AG09309 (cell line): ENCODE data around the gene GPATCH8.

ENCODE experiments used
- DNase-seq: peaks from one replicate; pipeline ENCODE4 v3.0.0-alpha.2; 2010; ENCODE audit warnings: low read depth
- H3K4me3 ChIP-seq: 2 replicates; pipeline ENCODE4 v1.5.1; 2011; ENCODE audit warnings: mild to moderate bottlenecking, low read depth, low read length, moderate library complexity; ENCODE audit not compliant: control insufficient read depth
- TF ChIP-seq, protein P1 (sequence below): IDR thresholded peaks from 2 replicates; pipeline ENCODE4 v1.5.1; 2011; ENCODE audit warnings: mild to moderate bottlenecking, low read depth, low read length, inconsistent platforms; ENCODE audit not compliant: insufficient read depth, control insufficient read depth; ENCODE audit errors: missing control alignments

Gene GPATCH8

DNA sequence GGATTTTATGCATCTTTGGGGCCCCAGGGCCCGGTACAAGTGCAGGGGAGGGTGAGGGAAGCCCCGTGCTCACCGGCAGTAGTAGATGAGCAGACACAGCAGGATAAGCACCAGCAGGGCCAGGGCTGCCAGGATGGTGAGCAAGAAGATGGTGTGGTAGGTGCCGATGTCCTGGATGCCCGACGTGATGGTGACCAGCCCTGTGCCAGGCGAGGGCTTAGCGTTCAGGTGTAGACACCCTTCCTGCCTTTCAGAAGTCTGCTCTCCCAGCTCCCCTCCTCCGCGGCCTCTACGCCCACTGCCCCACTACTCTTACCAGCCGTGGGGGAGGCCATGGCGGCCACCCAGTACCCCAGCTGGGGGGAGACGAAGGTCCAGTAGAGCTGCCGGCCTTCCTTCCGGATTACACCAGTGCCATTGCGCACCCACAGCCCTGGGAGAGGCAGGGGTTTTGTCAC, 147.5 kb downstream of the GPATCH8 start:
- TF ChIP-seq, protein P1, sequence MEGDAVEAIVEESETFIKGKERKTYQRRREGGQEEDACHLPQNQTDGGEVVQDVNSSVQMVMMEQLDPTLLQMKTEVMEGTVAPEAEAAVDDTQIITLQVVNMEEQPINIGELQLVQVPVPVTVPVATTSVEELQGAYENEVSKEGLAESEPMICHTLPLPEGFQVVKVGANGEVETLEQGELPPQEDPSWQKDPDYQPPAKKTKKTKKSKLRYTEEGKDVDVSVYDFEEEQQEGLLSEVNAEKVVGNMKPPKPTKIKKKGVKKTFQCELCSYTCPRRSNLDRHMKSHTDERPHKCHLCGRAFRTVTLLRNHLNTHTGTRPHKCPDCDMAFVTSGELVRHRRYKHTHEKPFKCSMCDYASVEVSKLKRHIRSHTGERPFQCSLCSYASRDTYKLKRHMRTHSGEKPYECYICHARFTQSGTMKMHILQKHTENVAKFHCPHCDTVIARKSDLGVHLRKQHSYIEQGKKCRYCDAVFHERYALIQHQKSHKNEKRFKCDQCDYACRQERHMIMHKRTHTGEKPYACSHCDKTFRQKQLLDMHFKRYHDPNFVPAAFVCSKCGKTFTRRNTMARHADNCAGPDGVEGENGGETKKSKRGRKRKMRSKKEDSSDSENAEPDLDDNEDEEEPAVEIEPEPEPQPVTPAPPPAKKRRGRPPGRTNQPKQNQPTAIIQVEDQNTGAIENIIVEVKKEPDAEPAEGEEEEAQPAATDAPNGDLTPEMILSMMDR = no peak
- DNase-seq = no peak
- no peak overlapping the region for H3K4me3 ChIP-seq

GRCh38 chr17:44354582-44355561, 148.3 kb downstream of the GPATCH8 start:
- DNase-seq = no peak
- TF ChIP-seq, protein P1 = no peak
- H3K4me3 ChIP-seq = no peak overlapping the region

DNA sequence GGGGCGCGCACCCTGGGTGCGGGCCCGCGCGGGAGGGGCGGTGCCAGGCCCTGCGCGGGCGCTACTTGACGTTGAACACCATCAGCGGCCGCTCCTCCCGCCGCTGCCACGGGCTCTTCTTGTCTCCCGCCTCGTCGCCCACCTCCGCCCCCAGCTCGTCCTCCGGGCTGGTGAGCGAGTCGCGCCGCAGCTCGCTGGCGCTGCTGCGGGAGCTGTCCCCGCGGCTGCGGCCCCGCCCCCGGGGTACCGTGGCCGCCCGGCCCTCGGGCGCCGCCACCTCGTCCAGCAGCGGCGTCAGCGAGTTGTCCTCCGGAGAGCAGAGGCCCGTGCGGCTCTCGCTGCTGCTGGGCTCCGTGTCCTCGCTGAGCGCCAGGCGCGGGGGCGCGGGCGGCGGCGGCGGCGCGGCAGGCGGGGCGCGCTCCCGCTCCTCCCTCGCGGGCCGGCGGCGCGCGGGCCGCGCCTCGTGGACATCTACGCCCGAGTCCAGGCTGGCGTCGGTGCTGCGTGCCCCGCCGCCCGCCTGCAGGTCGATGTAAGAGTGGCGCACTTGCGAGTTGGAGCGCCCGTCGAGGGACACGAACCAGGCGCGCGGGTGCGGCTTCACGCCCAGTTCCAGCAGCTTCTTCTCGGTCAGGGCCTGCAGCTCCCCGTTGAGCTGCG, 149.4 kb downstream of the GPATCH8 start:
- TF ChIP-seq, protein P1 = no peak
- no peak overlapping the region for H3K4me3 ChIP-seq
- no peak for DNase-seq

GRCh38 chr17:44352828-44353671, 150.2 kb downstream of the GPATCH8 start:
- DNase-seq = no peak
- TF ChIP-seq, protein P1 = no peak
- H3K4me3 ChIP-seq = no peak overlapping the region

DNA sequence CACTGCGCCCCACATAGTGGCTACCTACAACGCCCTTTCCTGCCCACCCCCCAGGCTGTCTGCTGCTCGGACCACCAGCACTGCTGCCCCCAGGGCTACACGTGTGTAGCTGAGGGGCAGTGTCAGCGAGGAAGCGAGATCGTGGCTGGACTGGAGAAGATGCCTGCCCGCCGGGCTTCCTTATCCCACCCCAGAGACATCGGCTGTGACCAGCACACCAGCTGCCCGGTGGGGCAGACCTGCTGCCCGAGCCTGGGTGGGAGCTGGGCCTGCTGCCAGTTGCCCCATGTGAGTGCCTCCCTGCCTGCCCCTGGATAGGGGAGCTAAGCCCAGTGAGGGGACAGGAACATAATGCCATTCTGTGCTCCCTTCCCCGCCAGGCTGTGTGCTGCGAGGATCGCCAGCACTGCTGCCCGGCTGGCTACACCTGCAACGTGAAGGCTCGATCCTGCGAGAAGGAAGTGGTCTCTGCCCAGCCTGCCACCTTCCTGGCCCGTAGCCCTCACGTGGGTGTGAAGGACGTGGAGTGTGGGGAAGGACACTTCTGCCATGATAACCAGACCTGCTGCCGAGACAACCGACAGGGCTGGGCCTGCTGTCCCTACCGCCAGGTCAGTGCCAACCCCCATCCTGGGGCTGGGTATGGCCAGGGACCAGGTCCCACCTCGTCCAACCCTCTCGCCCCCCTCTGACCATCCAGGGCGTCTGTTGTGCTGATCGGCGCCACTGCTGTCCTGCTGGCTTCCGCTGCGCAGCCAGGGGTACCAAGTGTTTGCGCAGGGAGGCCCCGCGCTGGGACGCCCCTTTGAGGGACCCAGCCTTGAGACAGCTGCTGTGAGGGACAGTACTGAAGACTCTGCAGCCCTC, 151.0 kb downstream of the GPATCH8 start:
- no peak for DNase-seq
- TF ChIP-seq, protein P1 = no peak

DNA sequence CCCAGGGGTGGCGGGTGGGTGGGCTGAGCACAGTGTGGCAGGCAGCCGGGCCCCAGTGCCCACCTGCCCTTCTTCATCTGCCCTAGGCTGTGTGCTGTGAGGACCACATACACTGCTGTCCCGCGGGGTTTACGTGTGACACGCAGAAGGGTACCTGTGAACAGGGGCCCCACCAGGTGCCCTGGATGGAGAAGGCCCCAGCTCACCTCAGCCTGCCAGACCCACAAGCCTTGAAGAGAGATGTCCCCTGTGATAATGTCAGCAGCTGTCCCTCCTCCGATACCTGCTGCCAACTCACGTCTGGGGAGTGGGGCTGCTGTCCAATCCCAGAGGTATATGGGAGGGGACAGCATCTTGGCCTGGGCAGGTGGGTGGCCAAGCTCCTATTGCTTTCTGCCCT, 151.7 kb downstream of the GPATCH8 start:
- H3K4me3 ChIP-seq = no peak overlapping the region
- no peak for DNase-seq
- TF ChIP-seq, protein P1 = no peak

More for the DNA sequence above, 151.0 kb downstream of the GPATCH8 start:
- H3K4me3 ChIP-seq = no peak overlapping the region
